HepG2 (cell line): ENCODE results near the gene RERE. TPM values are rescaled to one million over a fixed set of nuclear protein-coding genes. Genes with fewer than 3 reads are reported as not detected.
A peak's percentile ranks its signal among the peaks of the same experiment; 100 is the strongest.

ENCODE experiments used
- CEBPG ChIP-seq: IDR thresholded peaks from 2 replicates; pipeline ENCODE4 v1.6.1; 2016
- EP300 ChIP-seq, 3 experiments: sonication (generic) in 1 of 3; formaldehyde crosslinking in 1 of 3; IDR thresholded peaks; 2 replicates each; pipeline versions ENCODE4 v1.5.1 to v1.6.1; 2011 to 2020; ENCODE audit warnings: low read depth in 2 of 3, low read length in 2 of 3, borderline replicate concordance in 1 of 3, improper control_type of control experiment in 1 of 3, mild to moderate bottlenecking in 1 of 3, missing genetic modification reagents in 1 of 3, moderate library complexity in 1 of 3
- GZF1 ChIP-seq: sonication (generic); formaldehyde crosslinking; IDR thresholded peaks from 2 replicates; pipeline ENCODE4 v1.5.1; 2020; ENCODE audit warnings: mild to moderate bottlenecking, missing genetic modification reagents
- IKZF1 ChIP-seq: fragments of 450-650 bp; IDR thresholded peaks from 2 replicates; pipeline ENCODE4 v1.7.1; 2016
- IRF2 ChIP-seq: IDR thresholded peaks from 2 replicates; pipeline ENCODE4 v1.6.1; 2018; ENCODE audit warnings: missing genetic modification reagents, missing compliant biosample characterization
- MAF1 ChIP-seq: sonication (generic); formaldehyde crosslinking; IDR thresholded peaks from 2 replicates; pipeline ENCODE4 v1.5.0; 2020; ENCODE audit warnings: missing genetic modification reagents, borderline replicate concordance
- NR2F6 ChIP-seq, 2 experiments: IDR thresholded peaks; 2 replicates each; pipeline ENCODE4 v1.6.1; 2016; ENCODE audit warnings: antibody characterized with exemption in 1 of 2, mild to moderate bottlenecking in 1 of 2
- PLRG1 ChIP-seq: fragments of 450-650 bp; conservative IDR thresholded peaks from 2 replicates; pipeline ENCODE4 v1.6.1; 2016
- ZBTB20 ChIP-seq: sonication (generic); formaldehyde crosslinking; IDR thresholded peaks from 2 replicates; pipeline ENCODE4 v1.8.1; 2023; ENCODE audit warnings: missing genetic modification reagents, low read depth, mild to moderate bottlenecking, borderline replicate concordance
- ZIK1 ChIP-seq: sonication (generic); formaldehyde crosslinking; IDR thresholded peaks from 2 replicates; pipeline ENCODE4 v1.5.0; 2020; ENCODE audit warnings: mild to moderate bottlenecking, low read depth, missing genetic modification reagents, borderline replicate concordance
- ZNF232 ChIP-seq: sonication (generic); formaldehyde crosslinking; IDR thresholded peaks from 2 replicates; pipeline ENCODE4 v1.4.0; 2020; ENCODE audit warnings: missing genetic modification reagents, borderline replicate concordance
- ZNF256 ChIP-seq: sonication (generic); formaldehyde crosslinking; conservative IDR thresholded peaks from 2 replicates; pipeline ENCODE4 v1.4.0; 2020; ENCODE audit warnings: missing genetic modification reagents
- ZNF460 ChIP-seq: sonication (generic); formaldehyde crosslinking; IDR thresholded peaks from 2 replicates; pipeline ENCODE4 v1.5.1; 2020; ENCODE audit warnings: missing genetic modification reagents, mild to moderate bottlenecking, borderline replicate concordance
- ZNF501 ChIP-seq: sonication (generic); formaldehyde crosslinking; IDR thresholded peaks from 2 replicates; pipeline ENCODE4 v1.5.1; 2020; ENCODE audit warnings: mild to moderate bottlenecking, moderate library complexity, missing genetic modification reagents
- ZNF607 ChIP-seq: sonication (generic); formaldehyde crosslinking; IDR thresholded peaks from 2 replicates; pipeline ENCODE4 v1.5.1; 2020; ENCODE audit warnings: missing genetic modification reagents, mild to moderate bottlenecking, borderline replicate concordance
- ZNF792 ChIP-seq: IDR thresholded peaks from 2 replicates; pipeline ENCODE4 v1.6.1; 2016
- ZZZ3 ChIP-seq: sonication (generic); formaldehyde crosslinking; IDR thresholded peaks from 2 replicates; pipeline ENCODE4 v1.4.0; 2020; ENCODE audit warnings: missing genetic modification reagents, mild to moderate bottlenecking, borderline replicate concordance
- polyA plus RNA-seq, 8 experiments: library from polyadenylated mRNA; depleted of rRNA in 3 of 8; stranded (reverse) in 7 of 8; unstranded in 1 of 8; fragments of >200 nt; fragmentation: Illumina TruSeq in 4 of 8; extraction: Trizol in 4 of 8; gene quantifications; 2 replicates each; pipeline versions ENCODE4 v1.2.1 to v1.2.3, GENCODE V29; 2011 to 2016; ENCODE audit warnings: low read depth in 4 of 8, missing spikeins in 1 of 8, mixed read lengths in 1 of 8; ENCODE audit not compliant: insufficient read depth in 1 of 8
- total RNA-seq, 5 experiments: library from RNA; depleted of rRNA; stranded (reverse); fragments of >200 nt; fragmentation: Illumina TruSeq; extraction: Trizol; gene quantifications; 2 replicates each; pipeline ENCODE4 v1.2.3, GENCODE V29; 2016; ENCODE audit warnings: low read depth in 1 of 5
- TF ChIP-seq, protein P1 (sequence below): sonication (generic); formaldehyde crosslinking; IDR thresholded peaks from 2 replicates; pipeline ENCODE4 v1.4.0; 2020; ENCODE audit warnings: mild to moderate bottlenecking, missing genetic modification reagents
- TF ChIP-seq, protein P2 (sequence below): fragments of 450-650 bp; IDR thresholded peaks from 2 replicates; pipeline ENCODE4 v1.6.1; 2016
- TF ChIP-seq, protein P3 (sequence below): sonication (generic); formaldehyde crosslinking; IDR thresholded peaks from 2 replicates; pipeline ENCODE4 v1.4.0; 2020; ENCODE audit warnings: mild to moderate bottlenecking, missing genetic modification reagents
- TF ChIP-seq, protein P4 (sequence below): sonication (generic); formaldehyde crosslinking; IDR thresholded peaks from 2 replicates; pipeline ENCODE4 v1.4.0; 2020; ENCODE audit warnings: missing genetic modification reagents, borderline replicate concordance

The RERE gene
- total and polyA plus RNA-seq, 2 of the 13 experiments (the other 11 are each of a cell fraction or from before 2014, with no cell fraction given) = 18.3 to 21.9 TPM

DNA sequence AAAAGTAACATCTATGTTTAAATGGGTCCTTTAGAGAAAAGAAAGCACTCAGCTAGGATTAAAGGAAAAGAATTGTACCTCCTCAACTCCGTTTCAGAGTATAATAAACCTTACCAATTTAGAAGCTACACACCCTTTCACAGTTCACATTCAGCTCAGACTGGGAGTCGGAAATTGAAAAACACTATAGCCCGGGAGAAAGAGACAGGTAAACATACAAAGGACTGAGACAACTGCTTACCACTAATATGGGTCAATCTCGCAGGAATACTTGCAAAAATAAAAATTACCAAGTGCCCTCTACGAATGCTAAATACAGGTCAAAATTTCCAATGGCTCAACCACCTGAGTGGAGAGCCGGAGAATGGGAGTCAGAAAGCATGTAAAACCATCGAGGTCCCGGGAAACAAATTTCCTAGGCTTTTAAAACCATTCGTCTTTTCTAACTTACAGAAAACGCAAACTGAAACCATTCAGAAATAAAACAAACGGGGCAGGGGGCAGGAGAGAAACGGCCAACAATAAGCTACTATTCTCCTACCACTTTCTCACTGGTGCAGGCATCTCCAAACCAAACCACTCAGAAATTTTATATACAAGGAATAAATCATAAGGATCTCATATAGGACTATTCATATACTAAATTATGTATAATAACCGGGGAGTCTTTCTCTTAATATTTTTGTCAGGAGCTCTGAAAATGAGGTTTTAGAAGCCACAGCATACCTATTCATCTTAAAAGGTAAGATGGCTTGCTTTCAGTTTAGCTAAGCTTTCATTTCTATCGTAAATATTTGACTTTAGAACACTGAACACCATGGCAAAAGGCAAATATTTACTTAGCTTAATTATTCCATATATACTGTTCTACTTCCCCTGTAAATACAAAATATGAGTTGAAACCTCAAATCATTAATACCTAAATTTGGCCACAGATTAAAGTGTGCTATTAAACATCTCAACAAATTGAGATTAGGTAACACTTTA lies 136.5 kb downstream of the RERE start (continued):
- TF ChIP-seq NR2F6 (IDR thresholded peaks at IDR 0.05) (peak; percentile 23; the same call in 1 of the 2 replicates), NR2F6 (CRISPR knock-in tag; IDR thresholded peaks at IDR 0.05) (peak; percentile 27; the same call in 1 of the 2 replicates), ZNF607 (CRISPR knock-in tag) (no peak), CEBPG (peak; percentile 20; the same call in 1 of the 2 replicates), ZZZ3 (CRISPR knock-in tag) (no peak), ZNF256 (CRISPR knock-in tag) (no peak), ZBTB20 (peak; percentile 97; the same call in 1 of the 2 replicates), ZIK1 (CRISPR knock-in tag) (no peak), EP300 (IDR thresholded peaks at IDR 0.05; ENCODE audit: low read depth in 2 of 2, low read length in 2 of 2) (peak in 1 of 2 experiments; percentile 67; a peak in 1 of 4 replicates), EP300 (CRISPR knock-in tag; IDR thresholded peaks at IDR 0.05; ENCODE audit: borderline replicate concordance) (no peak), GZF1 (no peak), ZNF232 (CRISPR knock-in tag) (no peak), MAF1 (CRISPR knock-in tag) (no peak), IKZF1 (no peak), ZNF501 (CRISPR knock-in tag) (no peak), PLRG1 (no peak), IRF2 (peak; percentile 9; the same call in 1 of the 2 replicates), ZNF460 (CRISPR knock-in tag) (no peak), ZNF792 (CRISPR knock-in tag) (0 out of 2 replicates have a peak, but pooled peaks have one; percentile 12)
- TF ChIP-seq, protein P1, sequence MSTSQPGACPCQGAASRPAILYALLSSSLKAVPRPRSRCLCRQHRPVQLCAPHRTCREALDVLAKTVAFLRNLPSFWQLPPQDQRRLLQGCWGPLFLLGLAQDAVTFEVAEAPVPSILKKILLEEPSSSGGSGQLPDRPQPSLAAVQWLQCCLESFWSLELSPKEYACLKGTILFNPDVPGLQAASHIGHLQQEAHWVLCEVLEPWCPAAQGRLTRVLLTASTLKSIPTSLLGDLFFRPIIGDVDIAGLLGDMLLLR (CRISPR knock-in tag) = no peak
- TF ChIP-seq, protein P2, sequence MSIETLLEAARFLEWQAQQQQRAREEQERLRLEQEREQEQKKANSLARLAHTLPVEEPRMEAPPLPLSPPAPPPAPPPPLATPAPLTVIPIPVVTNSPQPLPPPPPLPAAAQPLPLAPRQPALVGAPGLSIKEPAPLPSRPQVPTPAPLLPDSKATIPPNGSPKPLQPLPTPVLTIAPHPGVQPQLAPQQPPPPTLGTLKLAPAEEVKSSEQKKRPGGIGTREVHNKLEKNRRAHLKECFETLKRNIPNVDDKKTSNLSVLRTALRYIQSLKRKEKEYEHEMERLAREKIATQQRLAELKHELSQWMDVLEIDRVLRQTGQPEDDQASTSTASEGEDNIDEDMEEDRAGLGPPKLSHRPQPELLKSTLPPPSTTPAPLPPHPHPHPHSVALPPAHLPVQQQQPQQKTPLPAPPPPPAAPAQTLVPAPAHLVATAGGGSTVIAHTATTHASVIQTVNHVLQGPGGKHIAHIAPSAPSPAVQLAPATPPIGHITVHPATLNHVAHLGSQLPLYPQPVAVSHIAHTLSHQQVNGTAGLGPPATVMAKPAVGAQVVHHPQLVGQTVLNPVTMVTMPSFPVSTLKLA = no peak
- TF ChIP-seq, protein P3, sequence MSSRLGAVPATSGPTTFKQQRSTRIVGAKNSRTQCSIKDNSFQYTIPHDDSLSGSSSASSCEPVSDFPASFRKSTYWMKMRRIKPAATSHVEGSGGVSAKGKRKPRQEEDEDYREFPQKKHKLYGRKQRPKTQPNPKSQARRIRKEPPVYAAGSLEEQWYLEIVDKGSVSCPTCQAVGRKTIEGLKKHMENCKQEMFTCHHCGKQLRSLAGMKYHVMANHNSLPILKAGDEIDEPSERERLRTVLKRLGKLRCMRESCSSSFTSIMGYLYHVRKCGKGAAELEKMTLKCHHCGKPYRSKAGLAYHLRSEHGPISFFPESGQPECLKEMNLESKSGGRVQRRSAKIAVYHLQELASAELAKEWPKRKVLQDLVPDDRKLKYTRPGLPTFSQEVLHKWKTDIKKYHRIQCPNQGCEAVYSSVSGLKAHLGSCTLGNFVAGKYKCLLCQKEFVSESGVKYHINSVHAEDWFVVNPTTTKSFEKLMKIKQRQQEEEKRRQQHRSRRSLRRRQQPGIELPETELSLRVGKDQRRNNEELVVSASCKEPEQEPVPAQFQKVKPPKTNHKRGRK (CRISPR knock-in tag) = no peak
- TF ChIP-seq, protein P4, sequence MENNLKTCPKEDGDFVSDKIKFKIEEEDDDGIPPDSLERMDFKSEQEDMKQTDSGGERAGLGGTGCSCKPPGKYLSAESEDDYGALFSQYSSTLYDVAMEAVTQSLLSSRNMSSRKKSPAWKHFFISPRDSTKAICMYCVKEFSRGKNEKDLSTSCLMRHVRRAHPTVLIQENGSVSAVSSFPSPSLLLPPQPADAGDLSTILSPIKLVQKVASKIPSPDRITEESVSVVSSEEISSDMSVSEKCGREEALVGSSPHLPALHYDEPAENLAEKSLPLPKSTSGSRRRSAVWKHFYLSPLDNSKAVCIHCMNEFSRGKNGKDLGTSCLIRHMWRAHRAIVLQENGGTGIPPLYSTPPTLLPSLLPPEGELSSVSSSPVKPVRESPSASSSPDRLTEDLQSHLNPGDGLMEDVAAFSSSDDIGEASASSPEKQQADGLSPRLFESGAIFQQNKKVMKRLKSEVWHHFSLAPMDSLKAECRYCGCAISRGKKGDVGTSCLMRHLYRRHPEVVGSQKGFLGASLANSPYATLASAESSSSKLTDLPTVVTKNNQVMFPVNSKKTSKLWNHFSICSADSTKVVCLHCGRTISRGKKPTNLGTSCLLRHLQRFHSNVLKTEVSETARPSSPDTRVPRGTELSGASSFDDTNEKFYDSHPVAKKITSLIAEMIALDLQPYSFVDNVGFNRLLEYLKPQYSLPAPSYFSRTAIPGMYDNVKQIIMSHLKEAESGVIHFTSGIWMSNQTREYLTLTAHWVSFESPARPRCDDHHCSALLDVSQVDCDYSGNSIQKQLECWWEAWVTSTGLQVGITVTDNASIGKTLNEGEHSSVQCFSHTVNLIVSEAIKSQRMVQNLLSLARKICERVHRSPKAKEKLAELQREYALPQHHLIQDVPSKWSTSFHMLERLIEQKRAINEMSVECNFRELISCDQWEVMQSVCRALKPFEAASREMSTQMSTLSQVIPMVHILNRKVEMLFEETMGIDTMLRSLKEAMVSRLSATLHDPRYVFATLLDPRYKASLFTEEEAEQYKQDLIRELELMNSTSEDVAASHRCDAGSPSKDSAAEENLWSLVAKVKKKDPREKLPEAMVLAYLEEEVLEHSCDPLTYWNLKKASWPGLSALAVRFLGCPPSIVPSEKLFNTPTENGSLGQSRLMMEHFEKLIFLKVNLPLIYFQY (CRISPR knock-in tag) = no peak
